Measurements from ENCODE around the gene CACUL1. TPM values are rescaled to one million over a fixed set of nuclear protein-coding genes. Genes with fewer than 3 reads are reported as not detected.

Gene CACUL1
- total and polyA plus RNA-seq, 2 of the 13 experiments (the other 11 are each of a cell fraction or from before 2014, with no cell fraction given) = 14.2 to 31.0 TPM

DNA sequence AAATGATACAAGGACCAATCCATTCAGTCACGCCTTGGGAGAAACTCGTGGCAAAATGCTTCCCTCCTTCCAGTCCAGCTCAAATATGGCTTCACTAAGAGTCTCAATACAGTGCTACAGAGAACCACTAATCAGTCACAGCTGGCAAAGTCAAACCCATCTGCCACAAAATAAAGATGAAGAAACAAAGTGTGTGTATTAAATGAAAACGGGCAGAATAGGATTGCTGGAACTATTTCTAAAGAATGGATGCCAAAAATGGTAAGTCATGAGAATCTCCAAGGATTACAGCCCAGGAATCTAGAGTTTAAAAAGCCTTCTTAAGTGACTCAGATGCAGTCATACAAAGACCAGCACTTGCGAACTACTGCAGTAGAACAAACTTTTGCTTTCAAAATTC, 61.9 kb downstream of the CACUL1 start:
- POLR2A ChIA-PET = no interaction called here
- intact Hi-C loops (cut with micrococcal nuclease; ENCODE audit: unreplicated experiment) = no loop called here
- no peak overlapping the region for H3K4me2 ChIP-seq (ENCODE audit: low read depth, low read length)
- no peak overlapping the region for H3K4me3 ChIP-seq (replicated peaks in 1 of 3; ENCODE audit: insufficient read depth in 1 of 3, low read depth in 2 of 3, low read length in 3 of 3)
- H3K79me2 ChIP-seq (ENCODE audit: insufficient read depth, low read length) = no peaks in the 10 kb centered on the region
- H4K20me1 ChIP-seq (ENCODE audit: insufficient read depth, low read length) = no peaks in the 10 kb centered on the region
- FAIRE-seq (no peak), DNase-seq (ENCODE audit: low spot score) (no peak), ATAC-seq (no peak)
- no TSS peak for BruUV-seq (replicated peaks)
- H3K27ac ChIP-seq (ENCODE audit: extremely low read length, insufficient read depth, low read length) = no peak overlapping the region
- TF ChIP-seq HOXA5 (CRISPR knock-in tag; IDR thresholded peaks at IDR 0.05) (no peak), ZNF260 (CRISPR knock-in tag; IDR thresholded peaks at IDR 0.05; ENCODE audit: borderline replicate concordance, low read depth) (no peak), KLF9 (CRISPR knock-in tag; IDR thresholded peaks at IDR 0.05; ENCODE audit: low read depth) (no peak), ZKSCAN1 (IDR thresholded peaks at IDR 0.05; ENCODE audit: low read length) (no peak)
- TF ChIP-seq, protein P1, sequence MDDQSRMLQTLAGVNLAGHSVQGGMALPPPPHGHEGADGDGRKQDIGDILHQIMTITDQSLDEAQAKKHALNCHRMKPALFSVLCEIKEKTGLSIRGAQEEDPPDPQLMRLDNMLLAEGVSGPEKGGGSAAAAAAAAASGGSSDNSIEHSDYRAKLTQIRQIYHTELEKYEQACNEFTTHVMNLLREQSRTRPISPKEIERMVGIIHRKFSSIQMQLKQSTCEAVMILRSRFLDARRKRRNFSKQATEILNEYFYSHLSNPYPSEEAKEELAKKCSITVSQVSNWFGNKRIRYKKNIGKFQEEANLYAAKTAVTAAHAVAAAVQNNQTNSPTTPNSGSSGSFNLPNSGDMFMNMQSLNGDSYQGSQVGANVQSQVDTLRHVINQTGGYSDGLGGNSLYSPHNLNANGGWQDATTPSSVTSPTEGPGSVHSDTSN (CRISPR knock-in tag; IDR thresholded peaks at IDR 0.05; ENCODE audit: borderline replicate concordance) = no peak
- TF ChIP-seq, protein P2, sequence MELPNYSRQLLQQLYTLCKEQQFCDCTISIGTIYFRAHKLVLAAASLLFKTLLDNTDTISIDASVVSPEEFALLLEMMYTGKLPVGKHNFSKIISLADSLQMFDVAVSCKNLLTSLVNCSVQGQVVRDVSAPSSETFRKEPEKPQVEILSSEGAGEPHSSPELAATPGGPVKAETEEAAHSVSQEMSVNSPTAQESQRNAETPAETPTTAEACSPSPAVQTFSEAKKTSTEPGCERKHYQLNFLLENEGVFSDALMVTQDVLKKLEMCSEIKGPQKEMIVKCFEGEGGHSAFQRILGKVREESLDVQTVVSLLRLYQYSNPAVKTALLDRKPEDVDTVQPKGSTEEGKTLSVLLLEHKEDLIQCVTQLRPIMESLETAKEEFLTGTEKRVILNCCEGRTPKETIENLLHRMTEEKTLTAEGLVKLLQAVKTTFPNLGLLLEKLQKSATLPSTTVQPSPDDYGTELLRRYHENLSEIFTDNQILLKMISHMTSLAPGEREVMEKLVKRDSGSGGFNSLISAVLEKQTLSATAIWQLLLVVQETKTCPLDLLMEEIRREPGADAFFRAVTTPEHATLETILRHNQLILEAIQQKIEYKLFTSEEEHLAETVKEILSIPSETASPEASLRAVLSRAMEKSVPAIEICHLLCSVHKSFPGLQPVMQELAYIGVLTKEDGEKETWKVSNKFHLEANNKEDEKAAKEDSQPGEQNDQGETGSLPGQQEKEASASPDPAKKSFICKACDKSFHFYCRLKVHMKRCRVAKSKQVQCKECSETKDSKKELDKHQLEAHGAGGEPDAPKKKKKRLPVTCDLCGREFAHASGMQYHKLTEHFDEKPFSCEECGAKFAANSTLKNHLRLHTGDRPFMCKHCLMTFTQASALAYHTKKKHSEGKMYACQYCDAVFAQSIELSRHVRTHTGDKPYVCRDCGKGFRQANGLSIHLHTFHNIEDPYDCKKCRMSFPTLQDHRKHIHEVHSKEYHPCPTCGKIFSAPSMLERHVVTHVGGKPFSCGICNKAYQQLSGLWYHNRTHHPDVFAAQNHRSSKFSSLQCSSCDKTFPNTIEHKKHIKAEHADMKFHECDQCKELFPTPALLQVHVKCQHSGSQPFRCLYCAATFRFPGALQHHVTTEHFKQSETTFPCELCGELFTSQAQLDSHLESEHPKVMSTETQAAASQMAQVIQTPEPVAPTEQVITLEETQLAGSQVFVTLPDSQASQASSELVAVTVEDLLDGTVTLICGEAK (IDR thresholded peaks at IDR 0.05) = no peak
- TF ChIP-seq, protein P2 (CRISPR knock-in tag; IDR thresholded peaks at IDR 0.05) = no peak
- TF ChIP-seq, protein P3, sequence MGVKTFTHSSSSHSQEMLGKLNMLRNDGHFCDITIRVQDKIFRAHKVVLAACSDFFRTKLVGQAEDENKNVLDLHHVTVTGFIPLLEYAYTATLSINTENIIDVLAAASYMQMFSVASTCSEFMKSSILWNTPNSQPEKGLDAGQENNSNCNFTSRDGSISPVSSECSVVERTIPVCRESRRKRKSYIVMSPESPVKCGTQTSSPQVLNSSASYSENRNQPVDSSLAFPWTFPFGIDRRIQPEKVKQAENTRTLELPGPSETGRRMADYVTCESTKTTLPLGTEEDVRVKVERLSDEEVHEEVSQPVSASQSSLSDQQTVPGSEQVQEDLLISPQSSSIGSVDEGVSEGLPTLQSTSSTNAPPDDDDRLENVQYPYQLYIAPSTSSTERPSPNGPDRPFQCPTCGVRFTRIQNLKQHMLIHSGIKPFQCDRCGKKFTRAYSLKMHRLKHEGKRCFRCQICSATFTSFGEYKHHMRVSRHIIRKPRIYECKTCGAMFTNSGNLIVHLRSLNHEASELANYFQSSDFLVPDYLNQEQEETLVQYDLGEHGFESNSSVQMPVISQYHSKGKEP (CRISPR knock-in tag; IDR thresholded peaks at IDR 0.05) = no peak
- TF ChIP-seq, protein P4, sequence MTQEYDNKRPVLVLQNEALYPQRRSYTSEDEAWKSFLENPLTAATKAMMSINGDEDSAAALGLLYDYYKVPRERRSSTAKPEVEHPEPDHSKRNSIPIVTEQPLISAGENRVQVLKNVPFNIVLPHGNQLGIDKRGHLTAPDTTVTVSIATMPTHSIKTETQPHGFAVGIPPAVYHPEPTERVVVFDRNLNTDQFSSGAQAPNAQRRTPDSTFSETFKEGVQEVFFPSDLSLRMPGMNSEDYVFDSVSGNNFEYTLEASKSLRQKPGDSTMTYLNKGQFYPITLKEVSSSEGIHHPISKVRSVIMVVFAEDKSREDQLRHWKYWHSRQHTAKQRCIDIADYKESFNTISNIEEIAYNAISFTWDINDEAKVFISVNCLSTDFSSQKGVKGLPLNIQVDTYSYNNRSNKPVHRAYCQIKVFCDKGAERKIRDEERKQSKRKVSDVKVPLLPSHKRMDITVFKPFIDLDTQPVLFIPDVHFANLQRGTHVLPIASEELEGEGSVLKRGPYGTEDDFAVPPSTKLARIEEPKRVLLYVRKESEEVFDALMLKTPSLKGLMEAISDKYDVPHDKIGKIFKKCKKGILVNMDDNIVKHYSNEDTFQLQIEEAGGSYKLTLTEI (CRISPR knock-in tag; conservative IDR thresholded peaks at IDR 0.05) = no peak
- H3K4me1 ChIP-seq (ENCODE audit: insufficient read depth, low read length) = peaks cover 5% of the 10 kb centered on the region
- WGBS (ENCODE audit: low lambda C conversion rate) = 91% methylated on average over 4 of the region's 4 CpGs
- no peaks in the 10 kb centered on the region; a peak in 1 of 5 replicates for H3K27me3 ChIP-seq (ENCODE audit: control insufficient read depth in 1 of 2, insufficient read depth in 2 of 2, low read length in 2 of 2)
- in situ Hi-C loops (cut with HindIII; ENCODE audit: extremely low pct_ligation_motif_present, low pct_unique_long_range_greater_than_20kb) = no loop called here
- H3K9me3 ChIP-seq (ENCODE audit: low read length) = no peaks in the 10 kb centered on the region
- no peak overlapping the region for H2AFZ ChIP-seq (ENCODE audit: low read length)
- H3K9ac ChIP-seq (ENCODE audit: insufficient read depth, low read depth, low read length) = no peak overlapping the region
- CTCF ChIA-PET (ENCODE audit: low intra/inter-chr PET ratio, low total read pairs) = no interaction called here
- peaks cover 3 to 22% of the 10 kb centered on the region in 2 experiments; a peak in 4 of 5 replicates for H3K36me3 ChIP-seq (replicated peaks in 1 of 2; ENCODE audit: control insufficient read depth in 1 of 2, insufficient read depth in 2 of 2, low read length in 2 of 2)

All from HepG2 (cell line).